SK-N-SH (cell line): Measurements from ENCODE around the gene TMEM184B. TPM values are rescaled to one million over a fixed set of nuclear protein-coding genes. Genes with fewer than 3 reads are reported as not detected.

ENCODE experiments used
- CTCF ChIA-PET: fragments of 300-600, 350-600 bp; formaldehyde crosslinking; extraction: SDS; loops from one replicate; lab custom pipeline; 2021; lab: Yijun Ruan, JAX
- POLR2A ChIA-PET: fragments of 350-600 bp; sonication (Branson Sonifier 250); formaldehyde crosslinking; extraction: SDS; loops from one replicate; lab custom pipeline; 2020; ENCODE audit warnings: antibody characterized with exemption, inconsistent platforms; lab: Yijun Ruan, JAX
- DNase-seq: peaks from one replicate; pipeline ENCODE4 v3.0.0; 2012
- H2AFZ ChIP-seq: fragments of 200-600 bp; sonication (generic); 2 replicates; pipeline ENCODE4 v1.8.1; 2016; ENCODE audit warnings: antibody characterized with exemption, mild to moderate bottlenecking, low read depth
- H3F3A ChIP-seq: fragments of 200-600 bp; sonication (generic); replicated peaks from 2 replicates; pipeline ENCODE3; 2016; ENCODE audit warnings: antibody characterized with exemption, mild to moderate bottlenecking; ENCODE audit not compliant: insufficient read depth
- H3K27ac ChIP-seq, 2 experiments: fragments of 200-500 bp in 1 of 2; fragments of 200-600 bp in 1 of 2; sonication (Bioruptor generic) in 1 of 2; sonication (generic), shearing (Covaris generic) in 1 of 2; 2 replicates each; pipeline versions ENCODE4 v1.5.1 to v1.6.1; 2014 to 2016; ENCODE audit warnings: low read depth in 2 of 2, inconsistent platforms in 1 of 2, low read length in 1 of 2, mild to moderate bottlenecking in 1 of 2, mixed read lengths in 1 of 2
- H3K27me3 ChIP-seq: fragments of 200-600 bp; sonication (generic), shearing (Covaris generic); 2 replicates; pipeline ENCODE4 v1.6.1; 2016; ENCODE audit warnings: mixed run types; ENCODE audit not compliant: insufficient read depth
- H3K36me3 ChIP-seq, 2 experiments: fragments of 200-500 bp in 1 of 2; fragments of 200-600 bp in 1 of 2; sonication (Bioruptor generic) in 1 of 2; sonication (generic) in 1 of 2; replicated peaks in 1 of 2; 2 replicates each; pipeline versions ENCODE3 to v1.5.1; 2014 to 2016; ENCODE audit warnings: low read length in 1 of 2, mild to moderate bottlenecking in 1 of 2; ENCODE audit not compliant: insufficient read depth in 2 of 2, control insufficient read depth in 1 of 2
- H3K4me1 ChIP-seq, 2 experiments: fragments of 200-500 bp in 1 of 2; fragments of 200-600 bp in 1 of 2; sonication (Bioruptor generic) in 1 of 2; sonication (generic), shearing (Covaris generic) in 1 of 2; 2 replicates each; pipeline versions ENCODE4 v1.5.1 to v1.6.1; 2014 to 2016; ENCODE audit warnings: low read depth in 1 of 2, low read length in 1 of 2, mixed run types in 1 of 2; ENCODE audit not compliant: insufficient read depth in 2 of 2, control insufficient read depth in 1 of 2
- H3K4me2 ChIP-seq: fragments of 200-600 bp; sonication (generic), shearing (Covaris generic); 2 replicates; pipeline ENCODE4 v1.6.1; 2017; ENCODE audit warnings: mixed run types
- H3K4me3 ChIP-seq, 2 experiments: fragments of 200-500 bp in 1 of 2; fragments of 200-600 bp in 1 of 2; sonication (Bioruptor generic) in 1 of 2; sonication (generic), shearing (Covaris generic) in 1 of 2; 2 replicates each; pipeline versions ENCODE4 v1.5.1 to v1.8.1; 2014 to 2016; ENCODE audit warnings: low read depth in 2 of 2, inconsistent platforms in 1 of 2, low read length in 1 of 2, mild to moderate bottlenecking in 1 of 2, mixed read lengths in 1 of 2, moderate library complexity in 1 of 2
- H3K79me2 ChIP-seq: fragments of 200-600 bp; sonication (generic); 2 replicates; pipeline ENCODE4 v1.8.1; 2017; ENCODE audit warnings: mild to moderate bottlenecking; ENCODE audit not compliant: insufficient read depth
- H3K9ac ChIP-seq: fragments of 200-600 bp; sonication (generic); 2 replicates; pipeline ENCODE4 v1.6.1; 2017; ENCODE audit warnings: mixed run types
- H3K9me2 ChIP-seq: fragments of 200-600 bp; sonication (generic); 2 replicates; pipeline ENCODE4 v1.6.1; 2017; ENCODE audit warnings: mixed run types
- H3K9me3 ChIP-seq: fragments of 200-600 bp; sonication (generic); 2 replicates; pipeline ENCODE4 v1.6.1; 2017; ENCODE audit warnings: mixed run types, mild to moderate bottlenecking, moderate library complexity
- H4K20me1 ChIP-seq: fragments of 200-600 bp; sonication (generic); 2 replicates; pipeline ENCODE4 v1.6.1; 2017; ENCODE audit warnings: mild to moderate bottlenecking, mixed run types; ENCODE audit not compliant: insufficient read depth
- EP300 ChIP-seq, 2 experiments: IDR thresholded peaks; 2 replicates each; pipeline versions ENCODE4 v1.4.0 to v1.6.1; 2012; ENCODE audit warnings: borderline replicate concordance in 1 of 2, low read depth in 1 of 2, low read length in 1 of 2
- EZH2phosphoT487 ChIP-seq: fragments of 200-600 bp; sonication (generic); IDR thresholded peaks from 2 replicates; pipeline ENCODE4 v1.6.1; 2017; ENCODE audit warnings: low read depth, mixed run types, mild to moderate bottlenecking, antibody characterized with exemption, moderate library complexity, borderline replicate concordance
- FOSL2 ChIP-seq: IDR thresholded peaks from 2 replicates; pipeline ENCODE4 v1.4.0; 2012; ENCODE audit warnings: low read depth, mild to moderate bottlenecking, moderate library complexity, borderline replicate concordance
- FOXJ3 ChIP-seq: sonication (generic); formaldehyde crosslinking; IDR thresholded peaks from 2 replicates; pipeline ENCODE4 v1.5.1; 2020; ENCODE audit warnings: mild to moderate bottlenecking, missing genetic modification reagents
- GABPA ChIP-seq: IDR thresholded peaks from 2 replicates; pipeline ENCODE4 v1.4.0; 2012; ENCODE audit warnings: low read depth, mild to moderate bottlenecking
- GATA2 ChIP-seq: sonication (generic); formaldehyde crosslinking; IDR thresholded peaks from 2 replicates; pipeline ENCODE4 v1.5.0; 2020; ENCODE audit warnings: mild to moderate bottlenecking, missing genetic modification reagents
- JUND ChIP-seq: IDR thresholded peaks from 2 replicates; pipeline ENCODE4 v1.4.0; 2012
- NRF1 ChIP-seq: IDR thresholded peaks from 2 replicates; pipeline ENCODE4 v1.6.1; 2012; ENCODE audit warnings: low read depth, mild to moderate bottlenecking, low read length
- POLR2AphosphoS5 ChIP-seq: IDR thresholded peaks from 2 replicates; pipeline ENCODE4 v1.6.1; 2012; ENCODE audit warnings: low read depth, low read length
- RAD21 ChIP-seq: IDR thresholded peaks from 2 replicates; pipeline ENCODE4 v1.6.1; 2012; ENCODE audit warnings: mild to moderate bottlenecking, low read length
- RCOR1 ChIP-seq: fragments of 150-350 bp; IDR thresholded peaks from 2 replicates; pipeline ENCODE4 v1.6.1; 2017; ENCODE audit warnings: antibody characterized with exemption, low read length
- RFX5 ChIP-seq: IDR thresholded peaks from 2 replicates; pipeline ENCODE4 v1.6.1; 2012; ENCODE audit warnings: mild to moderate bottlenecking, improper control_type of control experiment, low read length
- RXRA ChIP-seq: IDR thresholded peaks from 2 replicates; pipeline ENCODE4 v1.4.0; 2012; ENCODE audit warnings: low read depth, mild to moderate bottlenecking, borderline replicate concordance
- SIN3A ChIP-seq: IDR thresholded peaks from 2 replicates; pipeline ENCODE4 v1.6.1; 2012; ENCODE audit warnings: low read depth, mild to moderate bottlenecking, low read length, moderate library complexity, borderline replicate concordance
- TAF1 ChIP-seq: IDR thresholded peaks from 2 replicates; pipeline ENCODE4 v1.6.1; 2012; ENCODE audit warnings: low read depth, mild to moderate bottlenecking, low read length, moderate library complexity, borderline replicate concordance
- YY1 ChIP-seq: IDR thresholded peaks from 2 replicates; pipeline ENCODE4 v1.4.0; 2012; ENCODE audit warnings: low read depth, mild to moderate bottlenecking
- WGBS: methylation state at CpG from one replicate; pipeline ENCODE4 v1.1.6; 2017; ENCODE audit warnings: low lambda C conversion rate; 5-methylcytosine and 5-hydroxymethylcytosine counted together
- polyA plus RNA-seq, 3 experiments: library from polyadenylated mRNA; depleted of rRNA; stranded (reverse); fragments of >200 nt; gene quantifications; 2 replicates each; pipeline ENCODE4 v1.2.3, GENCODE V29; 2012
- TF ChIP-seq, protein P1 (sequence below): fragments of 150-350 bp; IDR thresholded peaks from 2 replicates; pipeline ENCODE4 v1.6.1; 2016; ENCODE audit warnings: mild to moderate bottlenecking, low read depth, low read length
- TF ChIP-seq, protein P2 (sequence below): IDR thresholded peaks from 2 replicates; pipeline ENCODE4 v1.4.0; 2012; ENCODE audit warnings: low read depth, borderline replicate concordance
- TF ChIP-seq, protein P3 (sequence below): IDR thresholded peaks from 2 replicates; pipeline ENCODE4; 2012
- TF ChIP-seq, protein P4 (sequence below): IDR thresholded peaks from 2 replicates; pipeline ENCODE4 v1.4.0; 2012; ENCODE audit warnings: low read depth

TMEM184B gene
- polyA plus RNA-seq, 1 of the 3 experiments (the other 2 are of a cell fraction), result 25.3 TPM

DNA sequence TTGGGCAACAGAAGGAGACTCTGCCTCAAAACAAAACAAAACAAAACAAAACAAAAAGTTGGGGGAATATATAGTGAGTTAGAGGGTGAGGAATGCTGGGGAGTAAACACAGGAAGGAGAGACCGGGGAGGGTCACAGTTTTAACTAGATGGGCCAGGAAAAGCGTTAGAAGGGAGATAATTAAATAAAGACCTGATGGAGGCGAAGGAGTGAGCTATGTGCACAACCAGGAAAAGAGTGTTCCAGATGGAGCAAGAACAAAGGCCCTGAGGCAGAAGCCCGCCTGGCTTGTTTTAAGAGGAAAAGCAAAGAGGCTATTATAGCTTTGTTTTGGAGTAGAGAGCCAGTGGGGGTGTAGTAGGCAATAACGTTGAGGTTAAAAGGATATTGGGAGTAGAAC is 86.4 kb downstream of the TMEM184B start:
- no peak overlapping the region for H2AFZ ChIP-seq

More for the DNA sequence above, 86.4 kb downstream of the TMEM184B start:
- Histone ChIP-seq H4K20me1 (no peaks in the 10 kb centered on the region), H3K4me3 (no peak overlapping the region), H3K36me3 (no peaks in the 10 kb centered on the region), H3K4me2 (no peak overlapping the region), H3F3A (no peaks in the 10 kb centered on the region), H3K9me2 (no peaks in the 10 kb centered on the region), H3K27ac (no peak overlapping the region), H3K27me3 (no peaks in the 10 kb centered on the region), H3K79me2 (no peaks in the 10 kb centered on the region), H3K4me1 (no peaks in the 10 kb centered on the region), H3K9ac (no peak overlapping the region), H3K9me3 (no peaks in the 10 kb centered on the region)
- POLR2A ChIA-PET, result no interaction called here
- no peak for DNase-seq
- WGBS, result 70% methylated on average over 5 of the region's 5 CpGs
- TF ChIP-seq POLR2AphosphoS5 (no peak), EZH2phosphoT487 (no peak), RXRA (no peak), YY1 (no peak), EP300 (IDR thresholded peaks at IDR 0.05; ENCODE audit: borderline replicate concordance in 1 of 2, low read depth in 1 of 2, low read length in 1 of 2) (no peak), NRF1 (no peak), SIN3A (no peak), FOXJ3 (CRISPR knock-in tag) (no peak), FOSL2 (no peak), RFX5 (no peak), GATA2 (no peak), RAD21 (no peak), TAF1 (no peak), JUND (no peak), GABPA (no peak), RCOR1 (no peak)
- TF ChIP-seq, protein P1, sequence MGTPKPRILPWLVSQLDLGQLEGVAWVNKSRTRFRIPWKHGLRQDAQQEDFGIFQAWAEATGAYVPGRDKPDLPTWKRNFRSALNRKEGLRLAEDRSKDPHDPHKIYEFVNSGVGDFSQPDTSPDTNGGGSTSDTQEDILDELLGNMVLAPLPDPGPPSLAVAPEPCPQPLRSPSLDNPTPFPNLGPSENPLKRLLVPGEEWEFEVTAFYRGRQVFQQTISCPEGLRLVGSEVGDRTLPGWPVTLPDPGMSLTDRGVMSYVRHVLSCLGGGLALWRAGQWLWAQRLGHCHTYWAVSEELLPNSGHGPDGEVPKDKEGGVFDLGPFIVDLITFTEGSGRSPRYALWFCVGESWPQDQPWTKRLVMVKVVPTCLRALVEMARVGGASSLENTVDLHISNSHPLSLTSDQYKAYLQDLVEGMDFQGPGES, result no peak
- TF ChIP-seq, protein P2, sequence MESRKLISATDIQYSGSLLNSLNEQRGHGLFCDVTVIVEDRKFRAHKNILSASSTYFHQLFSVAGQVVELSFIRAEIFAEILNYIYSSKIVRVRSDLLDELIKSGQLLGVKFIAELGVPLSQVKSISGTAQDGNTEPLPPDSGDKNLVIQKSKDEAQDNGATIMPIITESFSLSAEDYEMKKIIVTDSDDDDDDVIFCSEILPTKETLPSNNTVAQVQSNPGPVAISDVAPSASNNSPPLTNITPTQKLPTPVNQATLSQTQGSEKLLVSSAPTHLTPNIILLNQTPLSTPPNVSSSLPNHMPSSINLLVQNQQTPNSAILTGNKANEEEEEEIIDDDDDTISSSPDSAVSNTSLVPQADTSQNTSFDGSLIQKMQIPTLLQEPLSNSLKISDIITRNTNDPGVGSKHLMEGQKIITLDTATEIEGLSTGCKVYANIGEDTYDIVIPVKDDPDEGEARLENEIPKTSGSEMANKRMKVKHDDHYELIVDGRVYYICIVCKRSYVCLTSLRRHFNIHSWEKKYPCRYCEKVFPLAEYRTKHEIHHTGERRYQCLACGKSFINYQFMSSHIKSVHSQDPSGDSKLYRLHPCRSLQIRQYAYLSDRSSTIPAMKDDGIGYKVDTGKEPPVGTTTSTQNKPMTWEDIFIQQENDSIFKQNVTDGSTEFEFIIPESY, result no peak
- TF ChIP-seq, protein P3, sequence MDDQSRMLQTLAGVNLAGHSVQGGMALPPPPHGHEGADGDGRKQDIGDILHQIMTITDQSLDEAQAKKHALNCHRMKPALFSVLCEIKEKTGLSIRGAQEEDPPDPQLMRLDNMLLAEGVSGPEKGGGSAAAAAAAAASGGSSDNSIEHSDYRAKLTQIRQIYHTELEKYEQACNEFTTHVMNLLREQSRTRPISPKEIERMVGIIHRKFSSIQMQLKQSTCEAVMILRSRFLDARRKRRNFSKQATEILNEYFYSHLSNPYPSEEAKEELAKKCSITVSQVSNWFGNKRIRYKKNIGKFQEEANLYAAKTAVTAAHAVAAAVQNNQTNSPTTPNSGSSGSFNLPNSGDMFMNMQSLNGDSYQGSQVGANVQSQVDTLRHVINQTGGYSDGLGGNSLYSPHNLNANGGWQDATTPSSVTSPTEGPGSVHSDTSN, result no peak
- TF ChIP-seq, protein P4, sequence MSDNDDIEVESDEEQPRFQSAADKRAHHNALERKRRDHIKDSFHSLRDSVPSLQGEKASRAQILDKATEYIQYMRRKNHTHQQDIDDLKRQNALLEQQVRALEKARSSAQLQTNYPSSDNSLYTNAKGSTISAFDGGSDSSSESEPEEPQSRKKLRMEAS, result no peak
- CTCF ChIA-PET, result interaction anchor here (0.9 to 1.2 kb wide), 2 partner anchors 37 to 72 kb away, joined by 3 read pairs; no protein-coding TSS in a partner anchor
